ENCODE results near the gene SEMA3G.

The SEMA3G gene

DNA sequence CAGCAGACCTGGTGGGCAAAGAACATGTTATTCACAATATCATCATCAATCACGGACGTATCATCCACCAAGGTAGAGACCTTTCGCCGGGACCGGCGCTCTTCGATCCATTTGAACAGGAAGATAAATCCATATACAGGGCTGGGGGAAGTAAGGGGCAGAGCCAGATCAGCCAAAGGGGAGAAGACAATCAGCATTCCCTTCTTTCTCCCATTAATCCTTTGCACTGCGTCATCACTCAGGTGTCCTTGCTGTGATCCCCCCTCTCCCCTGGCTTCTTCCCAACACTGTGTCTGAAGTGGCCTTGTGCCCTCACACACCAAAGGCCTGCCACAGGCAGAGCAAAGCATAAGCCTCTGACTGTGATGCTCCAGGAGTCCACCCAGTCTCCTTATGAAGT lies 36.4 kb downstream of the SEMA3G start:
- DNase-seq, result no peak

DNA sequence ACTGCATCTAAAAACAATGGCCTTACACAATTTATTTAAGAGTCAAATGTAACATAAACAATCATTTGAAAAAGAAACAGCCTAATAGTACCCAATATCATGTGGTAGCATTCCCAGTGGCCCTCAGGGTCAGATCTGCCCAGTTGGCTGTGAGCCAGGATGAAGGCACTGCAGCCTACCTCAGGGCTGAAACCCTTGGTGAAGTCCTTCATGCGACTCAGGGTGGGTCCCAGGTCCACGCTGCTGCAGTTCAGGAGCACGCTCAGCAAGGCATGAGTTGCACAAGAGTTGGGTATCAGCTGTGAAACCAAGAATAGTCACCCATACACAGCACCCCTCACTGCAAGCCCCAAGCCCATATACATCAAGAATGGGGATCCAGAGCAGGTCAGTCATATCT lies 37.1 kb downstream of the SEMA3G start:
- no peak for DNase-seq

DNA sequence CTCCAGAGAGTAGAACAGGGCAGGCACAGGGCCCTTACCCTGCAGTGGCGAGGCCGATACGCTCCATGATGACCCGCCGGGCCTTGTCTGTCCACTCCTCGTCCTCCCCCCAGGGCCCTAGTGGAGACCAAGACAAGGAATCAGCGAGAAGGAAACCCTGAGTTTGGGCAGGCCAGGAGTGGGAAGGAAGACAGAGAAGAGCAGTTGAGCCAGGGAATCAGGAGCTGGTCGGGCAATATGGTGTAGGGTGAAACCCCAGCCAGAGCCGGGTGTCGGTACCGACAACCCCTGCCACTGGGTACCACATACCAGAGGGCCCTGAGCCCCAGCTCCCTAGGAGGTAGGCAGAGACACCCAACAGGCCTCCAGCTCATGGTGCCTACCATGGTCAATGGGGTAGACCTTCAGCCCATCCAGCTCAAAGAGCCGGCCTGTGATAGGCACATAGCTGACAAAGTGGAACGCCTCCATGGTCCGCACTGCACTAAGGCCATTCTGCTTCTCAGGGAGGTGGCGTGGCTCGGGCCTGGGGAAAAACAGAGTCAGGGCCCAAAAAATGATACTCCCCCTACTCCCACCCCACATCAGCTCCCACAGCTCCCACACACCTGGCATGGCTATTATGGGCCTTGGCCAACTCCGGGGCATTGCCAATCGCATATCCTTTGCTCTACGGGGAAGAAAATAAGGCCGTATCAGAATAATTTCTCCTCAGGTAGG lies 38.0 kb downstream of the SEMA3G start:
- no peak for DNase-seq

DNA sequence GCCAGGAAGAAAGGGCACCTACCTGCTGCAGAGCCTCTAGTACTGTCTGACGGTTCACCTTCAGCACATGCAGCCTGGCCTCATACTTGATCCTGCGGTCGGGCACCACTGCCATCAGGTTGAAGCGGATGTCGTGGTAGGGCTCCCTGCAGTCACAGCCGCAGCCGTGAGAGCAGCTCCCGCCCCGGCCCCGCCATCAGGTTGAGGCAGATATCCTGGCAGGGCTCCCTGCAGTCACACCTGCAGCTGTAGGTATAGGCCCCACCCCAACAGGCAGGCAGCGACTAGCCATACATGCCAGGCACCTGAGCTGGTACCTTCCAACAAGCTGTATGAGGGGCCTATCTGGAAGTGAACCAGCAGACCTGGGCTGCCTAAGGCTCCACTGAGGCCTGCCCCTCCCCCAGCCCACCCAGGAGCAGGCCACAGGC lies 38.7 kb downstream of the SEMA3G start:
- no peak for DNase-seq

DNA sequence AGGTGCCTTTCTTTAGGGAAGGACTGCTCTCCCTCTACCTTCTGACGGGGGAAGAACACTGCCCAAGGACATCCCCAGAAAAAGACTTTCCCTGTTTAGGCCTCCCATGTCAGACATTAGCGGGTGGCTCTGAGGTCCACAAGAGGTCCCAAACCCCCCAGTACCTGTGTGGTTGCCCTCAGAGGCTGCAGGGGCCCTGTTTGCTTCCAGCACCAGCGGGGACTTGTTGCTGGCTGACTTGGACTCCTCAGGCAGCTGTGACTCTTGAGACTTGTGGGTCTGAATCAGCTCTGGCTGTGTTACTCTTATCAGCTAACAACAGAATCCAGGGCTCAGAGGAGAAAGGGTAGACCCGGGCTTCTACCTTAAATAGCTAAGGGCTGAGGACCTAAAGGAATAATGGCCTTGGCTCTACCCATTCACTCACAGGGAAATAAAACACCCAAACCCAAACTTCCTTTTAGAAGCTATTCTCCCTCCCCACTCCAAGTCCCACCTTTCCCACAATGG lies 39.2 kb downstream of the SEMA3G start:
- no peak for DNase-seq

DNA sequence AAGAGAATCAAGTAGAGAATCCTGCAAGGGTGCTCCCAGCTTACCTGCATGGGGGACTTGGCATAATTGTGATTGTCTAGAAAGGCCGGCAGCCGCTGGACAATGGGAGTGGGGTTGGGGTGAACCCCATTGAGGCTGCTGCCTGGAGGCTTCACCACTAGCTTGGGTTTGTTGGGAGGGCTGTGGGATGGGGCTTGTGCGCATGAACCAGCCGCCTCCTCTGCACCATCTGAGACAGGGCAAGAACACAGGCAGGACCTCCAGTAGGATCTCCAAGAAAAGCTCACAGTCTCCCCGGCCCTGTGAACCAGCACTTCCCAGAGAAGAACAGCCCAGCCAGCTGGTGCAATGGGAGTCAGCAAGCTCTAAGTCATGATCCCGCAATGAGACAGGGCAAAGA lies 39.8 kb downstream of the SEMA3G start:
- no peak for DNase-seq

DNA sequence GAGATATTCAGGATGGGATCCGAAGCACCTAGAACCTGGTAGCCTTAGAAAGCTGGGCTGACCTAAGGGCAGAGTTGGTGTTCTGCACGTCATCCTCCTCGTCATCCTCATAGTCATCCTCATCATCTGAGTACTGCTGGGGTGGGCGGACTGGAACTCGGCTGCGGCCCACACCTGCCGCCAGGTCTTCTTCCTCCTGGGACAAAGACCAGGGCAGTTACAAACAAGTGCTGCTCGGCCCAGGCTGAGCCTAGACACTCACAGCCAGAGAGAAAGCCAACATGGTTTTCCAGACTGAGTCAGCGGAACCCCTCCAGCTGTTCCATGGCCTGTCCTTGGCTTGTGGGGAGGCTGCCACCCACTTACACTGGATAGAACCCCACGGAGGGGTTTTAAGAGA lies 40.5 kb downstream of the SEMA3G start:
- no peak for DNase-seq

DNA sequence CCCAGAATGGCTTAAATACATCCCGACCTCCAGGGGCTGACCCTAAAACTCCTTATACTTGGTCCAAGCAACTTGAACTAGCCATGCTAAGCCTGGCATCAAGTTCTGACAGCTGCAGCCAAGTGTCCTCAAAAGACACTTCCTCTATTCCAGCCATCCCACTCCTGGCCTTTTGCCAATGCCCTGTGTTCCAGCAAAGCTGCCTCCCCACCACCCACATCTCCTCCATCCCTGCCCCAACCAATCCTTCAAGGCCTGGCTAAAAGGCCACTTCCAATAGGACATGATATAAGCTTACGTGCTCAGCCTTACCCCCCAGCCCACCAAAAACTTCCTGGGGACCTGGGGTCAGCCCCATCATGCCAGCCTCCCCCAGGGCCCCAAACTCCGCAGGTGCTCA lies 40.9 kb downstream of the SEMA3G start:
- peak; percentile 5 for DNase-seq

DNA sequence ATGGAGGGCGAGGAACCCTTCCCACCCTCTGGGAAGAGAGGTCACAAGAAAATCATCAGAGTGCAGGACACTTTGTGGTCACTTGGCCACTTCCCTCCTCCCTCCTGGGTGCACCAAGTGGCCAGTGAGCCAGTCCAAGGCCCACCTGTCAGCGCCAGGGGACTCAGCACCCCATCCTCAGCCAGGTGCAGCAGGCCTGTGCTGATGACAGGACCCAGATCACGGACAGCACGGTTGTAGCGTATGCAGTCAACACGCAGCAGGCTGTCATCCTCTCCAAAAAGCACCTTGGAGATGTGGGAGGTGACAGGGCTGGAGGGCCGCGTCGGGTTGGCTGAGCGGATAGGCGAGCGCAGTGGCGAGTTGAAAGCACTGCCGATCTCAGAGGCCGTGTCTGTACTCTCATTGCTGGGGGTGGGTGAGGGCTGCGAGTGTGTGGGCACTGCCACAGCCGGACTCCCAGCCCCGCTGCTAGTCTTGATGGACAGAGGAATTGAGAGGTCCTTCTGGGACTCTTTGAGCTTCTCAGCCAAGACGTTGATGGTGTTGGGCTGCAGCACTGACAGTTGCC lies 41.5 kb downstream of the SEMA3G start:
- no peak for DNase-seq

DNA sequence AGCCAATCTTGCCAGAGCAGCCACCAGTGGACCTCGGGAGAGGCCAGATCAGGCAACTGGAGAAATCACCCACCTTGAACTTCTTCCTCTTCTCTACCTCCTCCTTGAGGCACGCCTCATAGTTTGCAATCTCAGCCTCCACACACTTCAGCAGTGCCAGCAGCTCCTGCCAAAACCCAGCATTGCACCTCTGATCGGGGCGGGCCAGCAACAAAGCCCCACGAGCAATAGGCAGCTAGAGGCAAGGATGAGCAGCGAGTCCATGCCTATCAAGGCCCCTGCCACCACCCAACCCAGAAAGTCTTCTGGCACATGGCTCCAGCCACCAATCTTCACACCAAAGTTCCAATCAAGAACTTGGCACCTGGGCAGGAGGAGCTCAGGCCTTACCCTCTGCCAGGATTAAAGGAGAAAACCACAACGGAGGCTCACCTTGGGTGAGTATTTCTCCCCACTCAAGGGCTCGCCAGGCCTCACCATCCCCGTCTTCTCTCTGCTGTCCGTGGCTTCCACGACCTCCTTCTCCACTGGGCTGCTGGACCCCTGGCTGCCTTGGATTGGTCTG lies 42.1 kb downstream of the SEMA3G start:
- DNase-seq, result no peak

DNA sequence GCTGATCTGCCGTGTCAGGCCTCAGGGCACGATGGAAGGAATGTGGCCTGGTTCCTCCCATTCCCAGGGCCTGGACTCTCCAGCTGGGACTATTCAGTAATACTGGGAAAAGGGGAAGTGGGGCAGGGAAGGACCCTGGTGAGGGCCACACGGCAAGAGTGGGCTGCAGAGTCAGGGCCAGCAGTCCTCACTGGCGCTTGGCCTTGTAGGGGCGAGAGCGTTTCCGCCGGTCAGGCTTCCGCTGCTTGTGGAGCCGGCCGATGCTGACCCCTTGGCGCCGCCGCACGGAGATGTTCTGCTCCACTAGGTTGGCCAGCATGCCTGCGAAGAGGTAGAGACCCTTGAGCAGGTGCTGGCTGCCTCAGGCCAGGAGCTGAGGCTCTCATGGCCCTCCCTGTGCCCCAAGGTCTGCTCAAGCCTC lies 42.8 kb downstream of the SEMA3G start:
- no peak for DNase-seq

DNA sequence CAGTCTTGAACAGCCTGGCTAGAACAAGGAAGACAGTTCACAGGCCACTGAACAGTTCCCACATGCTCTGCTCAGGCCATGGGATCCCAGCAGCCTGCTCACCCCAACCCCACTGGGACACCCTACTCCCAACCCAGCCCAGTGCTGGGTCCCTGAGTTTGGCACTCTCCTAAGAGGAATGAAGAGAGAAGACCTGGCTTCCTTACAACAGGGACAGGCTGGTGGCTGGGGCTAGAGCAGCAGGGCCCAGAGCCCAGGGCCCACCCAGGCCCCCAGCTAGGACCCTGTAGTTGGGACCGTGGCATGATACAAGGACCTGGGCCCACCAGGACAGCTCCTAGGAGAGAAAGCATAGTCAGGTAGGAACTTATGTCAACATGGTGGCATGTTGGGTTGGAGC lies 43.4 kb downstream of the SEMA3G start:
- DNase-seq, result no peak

DNA sequence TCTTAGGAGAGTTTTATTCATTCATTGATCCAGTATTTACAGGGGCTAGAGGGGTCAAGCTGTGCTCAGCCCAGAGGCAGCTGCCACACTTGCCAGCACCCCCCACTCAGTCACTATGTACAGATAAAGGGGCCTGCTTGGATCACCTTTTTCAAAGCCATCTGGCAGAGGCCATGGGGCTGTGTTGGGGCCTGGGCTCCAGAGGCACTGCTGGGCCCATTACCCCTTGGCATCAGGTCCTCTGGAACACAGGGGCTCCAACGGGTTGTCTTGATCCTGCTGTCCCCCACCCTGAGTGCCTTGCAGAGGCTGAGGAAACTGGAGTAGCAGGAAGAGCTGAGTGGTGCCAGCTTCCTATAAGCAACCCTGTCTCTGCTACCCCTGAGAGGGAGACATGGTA lies 43.9 kb downstream of the SEMA3G start:
- DNase-seq, result no peak

DNA sequence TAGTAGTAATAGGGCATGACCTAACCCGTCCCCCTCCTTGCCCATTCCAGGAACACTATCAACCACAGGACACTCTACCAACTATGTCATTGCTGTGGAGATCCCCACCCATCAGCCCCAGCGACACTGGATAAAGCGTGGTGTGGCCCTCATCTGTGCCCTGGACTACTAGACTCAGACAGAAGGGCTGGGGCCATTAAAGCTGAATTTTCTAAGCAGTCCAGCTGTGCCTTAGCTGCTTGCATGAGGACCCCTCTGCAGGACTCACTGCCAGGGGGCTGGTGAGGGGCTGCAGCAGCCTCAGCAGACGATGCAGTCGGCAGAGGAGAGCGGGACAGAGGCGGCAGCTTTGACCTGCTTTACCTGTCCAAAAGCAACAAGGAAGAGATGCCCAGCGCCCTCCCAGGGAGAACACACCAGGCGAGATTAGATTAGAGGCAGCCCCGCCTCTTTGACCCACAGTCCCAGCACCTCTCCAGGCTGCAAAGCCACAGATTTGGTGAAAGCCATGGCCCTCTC lies 44.6 kb downstream of the SEMA3G start:
- no peak for DNase-seq

DNA sequence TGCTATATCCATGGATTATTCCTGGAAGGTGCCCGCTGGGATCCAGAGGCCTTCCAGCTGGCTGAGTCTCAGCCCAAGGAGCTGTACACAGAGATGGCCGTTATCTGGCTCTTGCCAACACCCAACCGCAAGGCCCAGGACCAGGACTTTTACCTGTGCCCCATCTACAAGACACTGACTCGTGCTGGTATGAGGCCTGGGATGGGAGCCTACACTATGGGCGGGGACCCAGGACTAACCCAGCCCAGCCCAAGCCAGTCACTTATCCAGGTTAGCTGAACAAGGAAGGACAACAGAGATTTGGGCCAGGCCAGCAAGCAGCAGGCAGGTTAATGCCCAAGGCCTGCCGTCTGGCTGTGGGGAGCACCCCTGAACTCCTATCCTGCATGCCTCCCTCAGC lies 45.3 kb downstream of the SEMA3G start:
- no peak for DNase-seq

DNA sequence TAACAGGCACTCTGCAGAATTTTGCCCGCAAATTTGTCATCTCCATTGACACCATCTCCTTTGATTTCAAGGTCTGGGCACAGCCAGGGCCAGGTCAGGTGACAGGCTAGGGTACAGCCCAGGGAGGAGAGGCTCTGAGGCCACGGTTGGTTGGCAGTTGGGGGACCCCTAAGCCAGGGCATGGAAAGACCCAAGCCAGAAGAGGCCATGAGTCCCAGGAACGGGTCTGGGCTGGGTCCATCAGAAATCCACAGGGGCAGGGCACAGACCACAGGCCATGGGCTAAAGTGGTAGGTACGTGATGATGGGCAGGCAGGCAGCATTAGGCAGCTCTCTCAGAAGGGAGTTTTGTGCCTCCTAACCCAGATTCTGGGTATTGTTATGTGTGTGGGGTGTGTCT lies 45.8 kb downstream of the SEMA3G start:
- DNase-seq, result no peak

DNA sequence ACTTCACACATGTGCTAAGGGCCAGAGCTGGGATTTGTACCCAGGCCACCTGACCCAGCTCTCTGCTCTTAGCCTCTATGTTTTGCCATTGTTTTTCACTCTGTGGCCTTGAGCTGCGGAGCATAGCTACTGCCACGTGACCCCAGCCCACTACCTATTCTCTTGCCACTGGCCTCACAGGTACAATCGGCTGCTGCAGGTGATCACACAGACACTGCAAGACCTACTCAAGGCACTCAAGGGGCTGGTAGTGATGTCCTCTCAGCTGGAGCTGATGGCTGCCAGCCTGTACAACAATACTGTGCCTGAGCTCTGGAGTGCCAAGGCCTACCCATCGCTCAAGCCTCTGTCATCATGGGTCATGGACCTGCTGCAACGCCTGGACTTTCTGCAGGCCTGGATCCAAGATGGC lies 46.2 kb downstream of the SEMA3G start:
- no peak for DNase-seq

DNA sequence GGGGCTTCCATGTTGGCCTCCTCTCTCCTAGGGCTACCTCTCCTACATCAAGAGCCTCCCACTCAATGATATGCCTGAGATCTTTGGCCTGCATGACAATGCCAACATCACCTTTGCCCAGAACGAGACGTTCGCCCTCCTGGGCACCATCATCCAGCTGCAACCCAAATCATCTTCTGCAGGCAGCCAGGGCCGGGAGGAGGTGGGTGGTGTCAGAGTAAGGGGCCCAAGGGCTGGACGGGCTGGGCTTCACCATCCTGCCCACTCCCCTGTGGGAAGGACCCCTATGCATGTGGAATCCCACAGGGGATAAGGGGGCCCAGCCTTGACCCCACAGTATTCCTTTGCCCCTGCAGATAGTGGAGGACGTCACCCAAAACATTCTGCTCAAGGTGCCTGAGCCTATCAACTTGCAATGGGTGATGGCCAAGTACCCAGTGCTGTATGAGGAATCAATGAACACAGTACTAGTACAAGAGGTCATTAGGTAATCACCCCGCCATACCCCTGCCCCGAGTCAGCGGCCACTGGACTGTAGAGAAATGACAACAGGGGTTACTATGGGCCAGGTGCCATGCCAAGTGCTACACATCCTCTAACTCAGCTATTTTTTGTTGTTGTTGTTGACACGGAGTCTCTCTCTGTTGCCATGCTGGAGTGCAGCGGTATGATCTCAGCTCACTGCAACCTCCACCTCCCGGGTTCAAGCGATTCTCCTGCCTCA lies 47.1 kb downstream of the SEMA3G start:
- no peak for DNase-seq

DNA sequence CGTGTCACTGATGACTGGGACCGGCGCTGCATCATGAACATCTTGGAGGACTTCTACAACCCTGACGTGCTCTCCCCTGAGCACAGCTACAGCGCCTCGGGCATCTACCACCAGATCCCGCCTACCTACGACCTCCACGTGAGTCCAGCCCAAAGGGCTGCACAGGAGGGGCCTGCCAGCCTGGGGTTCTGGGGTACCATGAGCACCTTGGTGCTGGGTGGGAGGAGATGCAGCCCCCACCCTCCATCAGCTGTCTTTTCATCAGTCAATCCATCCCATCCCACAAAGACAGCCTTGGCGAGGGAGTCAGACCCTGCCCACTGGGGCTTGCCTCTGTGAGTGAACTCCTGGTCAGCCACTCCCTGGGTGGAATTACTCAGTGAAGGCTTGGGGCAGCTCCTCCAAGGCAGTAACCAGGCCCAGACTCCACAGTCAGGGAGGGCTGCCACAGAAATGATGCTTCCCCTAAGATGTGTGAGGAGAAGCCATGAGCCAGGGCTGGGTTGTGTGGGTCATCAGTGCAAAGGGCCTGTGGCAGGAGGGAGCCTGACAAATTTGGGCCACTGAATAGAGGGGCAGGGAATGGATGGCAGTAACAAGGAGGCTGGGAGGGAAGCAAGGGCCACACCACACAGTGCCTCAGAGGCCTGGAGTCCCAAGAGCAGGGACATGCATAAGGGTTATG lies 47.9 kb downstream of the SEMA3G start:
- DNase-seq, result no peak

DNA sequence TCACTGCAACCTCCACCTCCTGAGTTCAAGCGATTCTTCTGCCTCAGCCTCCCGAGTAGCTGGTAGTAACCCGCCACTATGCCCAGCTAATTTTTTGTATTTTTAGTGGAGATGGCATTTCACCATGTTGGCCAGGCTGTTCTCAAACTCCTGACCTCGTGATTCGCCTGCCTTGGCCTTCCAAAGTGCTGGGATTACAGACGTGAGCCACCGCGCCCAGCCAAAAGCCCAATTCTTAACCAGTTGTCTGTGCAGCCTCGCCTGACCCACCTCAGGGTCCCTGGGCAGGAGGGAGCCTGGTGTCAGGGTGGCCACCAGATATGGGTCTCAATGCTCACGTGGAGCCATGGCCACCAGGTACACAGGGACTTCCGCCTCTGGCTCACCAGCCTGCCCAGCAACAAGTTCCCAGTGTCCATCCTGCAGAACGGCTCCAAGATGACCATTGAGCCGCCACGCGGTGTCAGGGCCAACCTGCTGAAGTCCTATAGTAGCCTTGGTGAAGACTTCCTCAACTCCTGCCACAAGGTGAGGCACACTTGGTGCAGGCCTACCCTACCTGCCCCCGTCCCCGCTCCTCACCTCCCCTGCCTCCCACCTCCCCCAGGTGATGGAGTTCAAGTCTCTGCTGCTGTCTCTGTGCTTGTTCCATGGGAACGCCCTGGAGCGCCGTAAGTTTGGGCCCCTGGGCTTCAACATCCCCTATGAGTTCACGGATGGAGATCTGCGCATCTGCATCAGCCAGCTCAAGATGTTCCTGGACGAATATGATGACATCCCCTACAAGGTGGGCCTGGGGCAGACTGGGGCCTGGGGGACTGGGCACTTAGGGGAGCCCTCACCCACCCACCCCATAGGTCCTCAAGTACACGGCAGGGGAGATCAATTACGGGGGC lies 48.6 kb downstream of the SEMA3G start:
- DNase-seq, result no peak

DNA sequence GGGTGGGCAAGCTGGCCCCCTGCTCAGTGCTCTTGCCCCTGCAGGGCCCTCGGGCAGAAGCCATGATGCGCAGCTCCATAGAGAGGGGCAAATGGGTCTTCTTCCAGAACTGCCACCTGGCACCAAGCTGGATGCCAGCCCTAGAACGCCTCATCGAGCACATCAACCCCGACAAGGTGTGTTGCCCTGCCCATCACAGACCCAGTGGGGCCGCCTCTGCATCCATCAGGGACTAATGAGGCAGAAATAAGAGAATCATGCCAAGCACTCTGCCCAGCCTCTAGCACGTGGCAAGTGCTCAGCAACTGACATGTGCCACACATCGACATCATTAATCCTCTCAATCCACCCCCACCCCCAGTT lies 49.4 kb downstream of the SEMA3G start:
- DNase-seq, result no peak
